Adrenal gland (tissue), 12 donors: ENCODE measurements around the gene PGP. TPM values are rescaled to one million over a fixed set of nuclear protein-coding genes. Genes with fewer than 3 reads are reported as not detected.
A peak's percentile ranks its signal among the peaks of the same experiment; 100 is the strongest.

Experiments used
- DNase-seq, 7 donors: peaks; one replicate each; pipeline ENCODE4 v3.0.0-alpha.2; 2019 to 2020
- H3K27ac ChIP-seq, 5 donors: fragments of 200-600 bp; sonication (generic) in 4 of 5; 1 replicate in 3 of 5; 2 replicates in 2 of 5; pipeline versions ENCODE4 v1.5.1 to v1.8.0; 2016 to 2020; ENCODE audit warnings: mild to moderate bottlenecking in 1 of 5
- H3K27me3 ChIP-seq: fragments of 200-600 bp; 2 replicates; pipeline ENCODE4 v1.8.0; 2021
- H3K36me3 ChIP-seq, 2 donors: fragments of 200-600 bp; replicated peaks in 1 of 2; 1 replicate in 1 of 2; 2 replicates in 1 of 2; pipeline versions ENCODE4 v1.5.1 to v1.8.0; 2018 to 2022
- H3K4me1 ChIP-seq, 2 donors: fragments of 200-600 bp; replicated peaks in 1 of 2; 1 replicate in 1 of 2; 2 replicates in 1 of 2; pipeline versions ENCODE4 v1.5.1 to v1.8.0; 2018 to 2021
- H3K4me3 ChIP-seq, 4 donors: fragments of 200-600 bp; sonication (generic) in 3 of 4; one replicate each; pipeline ENCODE4 v1.5.1; 2016 to 2018
- H3K9me3 ChIP-seq, 3 donors: fragments of 200-600 bp; sonication (generic) in 1 of 3; replicated peaks in 1 of 3; 1 replicate in 2 of 3; 2 replicates in 1 of 3; pipeline versions ENCODE4 v1.5.1 to v1.8.0; 2016 to 2021
- CTCF ChIP-seq, 6 experiments: fragments of 450-650 bp in 4 of 6; fragments of 200-600 bp in 2 of 6; sonication (generic) in 1 of 6; IDR thresholded peaks; 1 replicate in 5 of 6; 2 replicates in 1 of 6; pipeline versions ENCODE4 v1.5.1 to v1.8.0; 2016 to 2021; ENCODE audit warnings: antibody characterized with exemption in 6 of 6, mild to moderate bottlenecking in 2 of 6, moderate library complexity in 1 of 6
- POLR2A ChIP-seq, 2 donors: fragments of 450-650 bp; IDR thresholded peaks; one replicate each; pipeline ENCODE4 v1.6.1; 2017; ENCODE audit warnings: antibody characterized with exemption in 2 of 2, mild to moderate bottlenecking in 2 of 2, moderate library complexity in 1 of 2
- WGBS, 4 donors: extraction: QIAGEN DNeasy Blood & Tissue Kit in 2 of 4; methylation state at CpG; one replicate each; pipeline versions ENCODE4 v1.1.5 to v1.1.7; 2013 to 2017; 5-methylcytosine and 5-hydroxymethylcytosine counted together
- intact Hi-C, 2 donors: fragments of 100-400 bp; cut with DNase I; formaldehyde crosslinking; loops; one replicate each; pipeline versions ENCODE4 v1.14.1 to v1.15.0; 2022 to 2023
- polyA plus RNA-seq, 3 donors: library from polyadenylated mRNA; stranded (reverse); fragments of 200-250 nt in 2 of 3; fragments of 350-450 nt in 1 of 3; fragmentation: Illumina TruSeq in 1 of 3; extraction: RNeasy Lipid Tissue Mini Kit (QIAGEN cat#74804) in 1 of 3; gene quantifications; one replicate each; pipeline ENCODE4 v1.2.3, GENCODE V29; 2013 to 2014
- total RNA-seq, 9 donors: library from RNA; depleted of rRNA in 4 of 9; stranded (reverse); fragments of >200 nt in 4 of 9; fragments of 120-200 nt in 1 of 9; fragmentation: NEBNext Ultra II Directional in 1 of 9; extraction: Animal tissue kit (Norgen Biotek cat#: 25700) in 1 of 9; gene quantifications; one replicate each; pipeline versions ENCODE4 v1.1.0 to v1.2.4, GENCODE V29; 2013 to 2023
- donor health status: healthy with polysubstance abuse.
- donor health status: Bipolar disorder and iron deficiency.
- donor health status: DM: yes; HTN: yes; CAD: no.
- donor health status: DM: no; HTN: no; CAD: no.
- donor health status: DM: no; HTN: no; CAD: no.
- donor health status: DM: yes; HTN: yes; CAD: no.

Gene PGP
- total and polyA plus RNA-seq, 12 donors: 8.3 to 24.1 (median 13.6) TPM

GRCh38 chr16:2251296-2252111 is 36.9 kb upstream of the PGP start, which contains the start of gene ECI1:
Gene ECI1 (minus strand): TSS chr16:2251587. CDS start chr16:2251566, 21 bp downstream.
- DNase-seq: peak; percentile 97 to 98 (median 98)
- Histone ChIP-seq H3K27me3 (no peaks in the 10 kb centered on the region), H3K9me3 (no peaks in the 10 kb centered on the region), H3K36me3 (peaks cover 0 to 41% of the 10 kb centered on the region in 2 donors), H3K4me3 (peak within 1 kb of the TSS in 2 of 4 donors; percentile 14 to 91), H3K27ac (peak within 1 kb of the TSS; percentile 57 to 98 (median 88)), H3K4me1 (peaks cover 19 to 23% of the 10 kb centered on the region in 2 donors)
- 1 to 8% (median 1%) methylated on average over 4 to 88 of the region's 88 CpGs for WGBS, 4 donors
- intact Hi-C loops: loop anchor here in 1 of 2 donors (10.0 kb wide), 1 partner anchor 87 kb away; no protein-coding TSS in a partner anchor
- TF ChIP-seq CTCF (IDR thresholded peaks at IDR 0.05) (peak; percentile 66 to 94 (median 72)), POLR2A (IDR thresholded peaks at IDR 0.05) (peak; percentile 59 to 92)

- H3K27me3 ChIP-seq: no peaks in the 10 kb centered on the region
- peak overlapping the region in 2 of 4 donors; percentile 14 to 91 for H3K4me3 ChIP-seq
- TF ChIP-seq CTCF (IDR thresholded peaks at IDR 0.05) (no peak), POLR2A (IDR thresholded peaks at IDR 0.05) (no peak)
- DNase-seq: peak in 5 of 7 donors; percentile 50 to 77 (median 70)
- peak overlapping the region; percentile 57 to 98 (median 88) for H3K27ac ChIP-seq
- peaks cover 19 to 23% of the 10 kb centered on the region in 2 donors for H3K4me1 ChIP-seq
- H3K36me3 ChIP-seq: peaks cover 0 to 41% of the 10 kb centered on the region in 2 donors
- WGBS, 4 donors: 5 to 8% (median 6%) methylated on average over 20 to 35 of the region's 35 CpGs
- H3K9me3 ChIP-seq: no peaks in the 10 kb centered on the region
- intact Hi-C loops: loop anchor here in 1 of 2 donors (10.0 kb wide), 1 partner anchor 86 kb away; no protein-coding TSS in a partner anchor
These were observed 36.1 kb upstream of the PGP start for GRCh38 chr16:2250652-2251295.

- TF ChIP-seq CTCF (IDR thresholded peaks at IDR 0.05) (no peak), POLR2A (IDR thresholded peaks at IDR 0.05) (no peak)
- no peaks in the 10 kb centered on the region for H3K9me3 ChIP-seq
- no peak overlapping the region for H3K4me3 ChIP-seq
- no peak overlapping the region for H3K27ac ChIP-seq
- DNase-seq: no peak
- peaks cover 11% of the 10 kb centered on the region in 2 donors for H3K4me1 ChIP-seq
- no peaks in the 10 kb centered on the region for H3K27me3 ChIP-seq
- 88 to 94% (median 93%) methylated on average over 14 to 18 of the region's 18 CpGs for WGBS, 4 donors
- intact Hi-C loops: no loop called here
- peaks cover 0 to 47% of the 10 kb centered on the region in 2 donors for H3K36me3 ChIP-seq
These were observed 31.8 kb upstream of the PGP start for GRCh38 chr16:2246301-2246885.
